Measurements from ENCODE around the gene RNASEL.

- TF ChIP-seq EZH2 (IDR thresholded peaks at IDR 0.05; ENCODE audit: low read length) (no peak), CTCF (optimal IDR thresholded peaks at IDR 0.05 in 1 of 3, IDR thresholded peaks at IDR 0.05 in 1 of 3, conservative IDR thresholded peaks at IDR 0.05 in 1 of 3; ENCODE audit: extremely low read depth in 1 of 3, insufficient read depth in 2 of 3, low read length in 3 of 3) (no peak)
Measured at GRCh38 chr1:182600745-182601415, 11.8 kb upstream of the RNASEL start.
